Hematopoietic multipotent progenitor cell treated with erythropoietin and hydrocortisone succinate and interleukin-3 and kit ligand, for 6 days (in vitro differentiated cells): ENCODE measurements around the gene AP5Z1.
A peak's percentile ranks its signal among the peaks of the same experiment; 100 is the strongest.

ENCODE experiments used
- DNase-seq: peaks from one replicate; pipeline ENCODE4 v3.0.0-alpha.2; 2015

AP5Z1 gene

GRCh38 chr7:4775250-4775847 is at the start of gene AP5Z1:
Gene AP5Z1 (plus strand): TSS chr7:4775623. CDS start chr7:4775716, 93 bp downstream.
- DNase-seq = peak; percentile 98

- no peak for DNase-seq
Observed at GRCh38 chr7:4725850-4726450, 49.5 kb upstream of the AP5Z1 start.

- DNase-seq = peak; percentile 25
Observed at GRCh38 chr7:4726566-4726965, 48.9 kb upstream of the AP5Z1 start.

DNA sequence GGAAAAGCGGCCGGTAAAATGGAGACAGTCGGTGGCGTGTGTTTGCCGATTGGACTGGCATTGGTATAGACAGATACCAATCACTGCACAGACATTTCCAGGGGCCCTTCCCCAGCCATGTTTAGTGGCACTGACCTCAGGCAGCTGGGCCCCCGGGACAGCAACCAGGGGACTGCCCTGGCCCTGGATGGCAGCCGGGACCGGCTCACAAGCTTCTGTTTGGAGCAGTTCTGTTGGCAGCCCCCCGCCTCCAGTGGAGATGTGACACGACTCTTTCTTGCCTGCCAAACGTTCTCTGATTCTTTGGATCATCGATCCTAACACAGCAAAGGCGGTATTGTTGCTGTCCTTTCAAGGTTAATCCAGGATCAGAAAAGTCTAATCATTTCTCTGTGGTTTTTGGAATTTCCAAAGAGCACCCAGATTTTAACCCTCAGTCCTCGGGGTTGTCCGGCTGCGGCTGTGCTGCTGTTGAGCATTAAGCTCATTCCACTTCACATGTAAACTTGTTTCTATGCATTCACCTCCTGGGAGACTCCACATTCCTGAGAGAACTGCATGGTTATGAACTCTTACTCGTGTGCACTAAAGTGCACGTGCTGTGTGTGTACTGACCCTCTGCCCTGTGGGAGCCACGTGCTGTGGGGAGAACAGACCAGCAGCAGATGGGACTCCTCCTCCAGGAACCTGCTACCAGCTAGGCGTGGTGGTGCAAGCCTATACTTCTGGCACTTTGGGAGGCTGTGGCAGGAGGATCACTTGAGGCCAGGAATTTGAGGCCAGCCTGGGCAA is 47.3 kb upstream of the AP5Z1 start:
- no peak for DNase-seq

GRCh38 chr7:4729266-4729665 is 46.2 kb upstream of the AP5Z1 start:
- DNase-seq = no peak

DNA sequence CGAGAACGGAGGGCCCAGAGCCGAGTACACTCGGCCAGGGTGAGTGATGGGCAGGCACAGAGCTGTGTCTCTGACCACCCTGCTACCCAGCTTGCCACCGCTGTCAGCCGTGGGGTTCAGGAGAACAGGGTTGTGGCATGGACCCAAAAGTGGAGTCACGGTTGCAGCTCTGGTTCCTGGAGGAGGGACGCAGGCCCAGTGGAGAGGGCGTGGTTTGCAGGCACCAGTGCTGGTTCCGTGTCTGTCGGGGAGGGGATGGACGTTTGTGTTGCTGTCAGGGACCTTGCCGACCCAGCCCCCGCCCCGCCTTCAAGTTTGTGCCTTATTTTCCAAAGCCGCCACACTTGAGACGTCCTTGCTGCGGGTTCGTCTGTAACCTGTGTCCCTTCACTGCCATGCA is 45.1 kb upstream of the AP5Z1 start:
- no peak for DNase-seq

- no peak for DNase-seq
Observed at GRCh38 chr7:4730971-4731370, 44.5 kb upstream of the AP5Z1 start.

DNA sequence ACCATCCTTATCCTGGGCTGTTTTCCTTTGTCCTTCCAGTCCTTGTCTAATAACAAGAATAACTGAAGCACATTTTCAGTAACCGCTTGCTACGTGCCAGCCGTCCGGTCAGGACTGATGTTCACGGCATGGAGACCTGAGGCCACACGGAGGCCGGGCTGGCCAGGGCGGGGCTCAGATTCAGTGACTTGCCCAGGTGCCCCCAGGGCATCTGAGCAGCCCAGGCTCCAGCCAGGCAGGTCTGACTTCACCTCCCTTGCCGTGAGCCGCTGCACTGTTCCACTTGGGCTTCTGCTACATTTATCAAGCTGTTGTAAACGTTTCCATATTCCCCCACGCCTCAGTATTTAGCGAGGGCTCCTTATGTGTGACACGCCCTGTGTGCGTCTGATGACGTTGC is 43.6 kb upstream of the AP5Z1 start:
- DNase-seq = no peak

- DNase-seq = no peak
Observed at GRCh38 chr7:4733936-4734528, 41.4 kb upstream of the AP5Z1 start.

DNA sequence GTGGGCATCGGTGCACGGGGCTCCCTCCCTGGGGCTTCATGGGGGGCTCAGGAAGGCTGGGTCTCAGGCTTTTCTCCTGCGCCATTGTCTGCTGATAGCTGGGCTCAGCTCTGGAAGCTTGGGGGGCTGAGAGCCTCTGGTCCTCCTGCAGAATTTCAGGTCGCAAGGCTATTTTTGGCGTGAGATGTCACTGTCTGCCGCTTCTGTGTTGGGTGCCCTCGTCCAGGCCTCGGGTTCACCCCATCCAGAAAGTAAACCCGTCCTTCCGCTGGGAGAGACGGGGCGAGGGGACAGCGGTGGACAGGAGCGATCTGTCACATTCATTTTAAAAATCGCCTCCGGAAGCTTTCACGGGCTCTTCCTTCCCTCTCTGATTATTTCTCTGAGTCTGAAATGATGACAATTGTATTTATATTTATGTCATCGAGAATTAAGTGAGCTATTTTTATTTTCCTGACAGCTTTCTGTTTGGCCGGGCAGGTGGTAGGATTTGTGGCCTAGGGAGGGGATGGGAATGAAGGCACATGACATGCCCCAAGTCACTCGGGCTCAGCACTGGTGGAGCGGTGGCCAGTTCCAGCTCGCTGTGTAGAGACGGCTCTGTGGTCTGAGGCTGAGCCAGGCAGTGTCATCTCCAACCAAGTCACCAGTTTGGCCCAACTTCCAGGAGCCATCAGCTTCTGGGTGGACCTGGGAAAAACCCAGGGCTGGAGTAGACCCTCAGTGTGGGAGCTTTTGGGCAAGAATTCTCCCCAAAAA is 40.7 kb upstream of the AP5Z1 start:
- no peak for DNase-seq

GRCh38 chr7:4737300-4737699 is 38.1 kb upstream of the AP5Z1 start:
- no peak for DNase-seq

DNA sequence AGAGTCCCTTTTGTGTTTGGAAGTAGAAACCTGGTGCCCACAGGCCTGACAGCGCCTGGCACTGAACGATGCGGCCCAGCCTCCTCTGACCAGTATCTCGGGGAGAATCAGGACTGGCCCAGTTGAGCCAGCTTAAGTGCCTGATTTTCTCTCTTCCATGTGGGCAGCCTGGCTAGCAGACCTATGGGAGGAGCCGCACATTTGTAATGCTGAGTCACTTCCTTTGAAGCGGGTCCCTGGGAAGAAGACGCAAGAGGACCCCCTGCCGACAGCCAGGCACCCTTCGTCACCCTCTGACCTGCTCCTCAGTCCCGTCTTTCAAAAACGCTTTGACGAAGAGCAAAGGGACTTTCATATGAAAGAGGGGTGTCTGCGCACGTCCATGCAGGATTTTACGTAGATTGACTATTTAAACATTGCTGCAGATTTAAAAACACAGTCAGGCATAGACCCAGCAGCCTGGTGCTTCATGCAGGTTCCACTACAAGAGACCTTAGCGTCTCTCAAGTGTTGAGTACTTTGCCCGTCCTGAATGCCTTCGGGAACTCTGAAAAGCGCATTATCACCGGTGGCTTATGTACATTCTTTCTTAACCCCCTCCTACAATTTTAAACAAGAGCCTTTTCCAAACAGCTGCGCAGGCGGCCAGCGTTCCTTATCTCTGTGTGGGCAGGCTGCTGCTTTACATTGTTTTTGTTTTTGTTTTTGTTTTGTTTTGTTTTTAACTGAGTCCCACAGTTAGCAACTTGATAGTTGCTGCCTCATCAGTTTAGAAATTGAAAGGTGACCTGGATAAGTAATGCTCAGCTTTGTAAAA is 36.5 kb upstream of the AP5Z1 start:
- DNase-seq = peak; percentile 74

DNA sequence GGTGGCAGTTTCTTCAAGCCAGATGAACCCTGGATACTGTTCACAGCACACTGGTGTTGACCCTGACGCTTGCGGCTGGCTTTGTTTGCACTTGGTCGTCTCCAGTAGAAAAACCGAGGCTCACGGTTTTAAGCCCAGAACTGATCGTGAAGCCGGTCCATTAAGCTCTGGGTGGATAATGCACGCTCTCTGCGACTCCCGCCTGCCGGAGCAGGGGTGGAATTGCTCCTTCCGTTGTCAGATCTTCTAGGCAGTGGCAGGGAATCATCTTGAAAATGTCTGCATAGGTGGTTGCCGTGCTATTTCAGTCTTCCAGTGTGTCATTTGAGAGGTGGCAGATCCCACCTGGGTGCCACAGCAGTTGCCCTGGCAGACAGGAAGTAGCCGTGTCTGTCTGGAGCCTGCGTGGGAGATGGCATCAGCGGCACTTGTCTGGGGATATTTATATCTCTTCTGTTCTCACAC is 35.9 kb upstream of the AP5Z1 start:
- no peak for DNase-seq

DNA sequence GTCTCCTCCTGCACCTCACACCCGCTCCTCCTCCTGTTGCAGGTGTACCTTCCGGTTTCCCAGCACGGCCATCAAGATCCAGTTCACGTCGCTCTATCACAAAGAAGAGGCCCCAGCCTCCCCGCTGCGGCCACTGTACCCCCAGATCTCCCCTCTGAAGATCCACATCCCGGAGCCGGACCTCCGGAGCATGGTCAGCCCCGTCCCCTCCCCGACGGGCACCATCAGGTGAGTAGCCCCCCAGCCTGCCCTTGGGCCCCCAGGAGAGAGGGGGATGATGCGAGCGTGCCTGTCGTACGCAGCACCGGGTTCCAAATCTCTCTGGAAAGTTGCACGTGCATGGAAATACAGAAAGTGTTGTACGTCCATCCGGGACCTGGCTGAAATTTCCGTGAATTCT is 34.6 kb upstream of the AP5Z1 start:
- DNase-seq = no peak

GRCh38 chr7:4742051-4742573 is 33.3 kb upstream of the AP5Z1 start:
- no peak for DNase-seq

DNA sequence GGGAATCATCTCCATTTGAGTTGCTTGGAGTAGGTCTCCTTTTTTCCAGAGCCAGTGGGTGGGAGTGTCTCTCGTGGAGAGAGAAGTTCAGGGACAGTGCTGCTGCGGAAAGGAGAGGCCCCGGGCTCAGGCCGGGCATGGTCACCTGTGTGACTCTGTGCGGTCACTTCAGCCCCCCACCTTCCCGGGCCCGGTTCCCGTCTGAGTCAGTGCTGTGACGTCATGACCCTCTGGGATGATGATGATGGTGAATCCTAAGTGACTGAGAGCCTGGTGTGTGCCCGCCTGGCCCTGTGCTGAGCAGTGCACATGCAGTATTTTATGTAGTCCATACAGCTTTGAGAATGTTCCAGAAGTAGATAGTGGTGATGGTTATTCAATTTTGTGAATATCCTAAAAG is 32.6 kb upstream of the AP5Z1 start:
- DNase-seq = no peak

- peak; percentile 95 for DNase-seq
Observed at GRCh38 chr7:4744391-4745264, 30.8 kb upstream of the AP5Z1 start.

DNA sequence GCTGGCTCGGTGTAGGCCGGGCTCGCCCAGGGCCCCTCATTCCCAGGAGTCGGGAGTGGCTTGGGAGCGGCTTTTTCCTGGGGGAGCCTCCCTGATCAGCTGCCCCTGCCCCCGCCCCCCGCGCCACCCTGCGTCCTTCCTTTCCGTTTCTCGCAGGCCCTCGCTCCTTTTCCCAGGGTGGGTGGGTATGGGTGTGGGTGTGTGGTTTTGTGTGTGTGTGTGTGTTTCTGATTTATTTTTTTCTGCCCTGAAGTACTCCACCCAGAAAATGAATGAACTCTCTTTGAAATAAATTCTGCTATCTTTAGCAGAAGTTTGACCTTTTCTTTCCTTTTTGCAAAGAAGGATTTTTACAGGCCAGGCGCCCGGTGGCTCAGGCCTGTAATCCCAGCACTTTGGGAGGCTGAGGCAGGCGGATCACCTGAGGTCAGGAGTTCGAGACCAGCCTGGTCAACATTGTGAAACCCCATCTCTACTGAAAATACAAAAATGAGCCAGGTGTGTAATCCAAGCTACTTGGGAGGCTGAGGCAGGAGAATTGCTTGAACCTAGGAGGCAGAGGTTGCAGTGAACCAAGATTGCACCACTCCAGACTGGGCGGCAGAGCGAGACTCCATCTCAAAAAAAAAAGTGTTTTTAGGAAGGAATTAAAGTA is 30.0 kb upstream of the AP5Z1 start:
- peak; percentile 70 for DNase-seq

DNA sequence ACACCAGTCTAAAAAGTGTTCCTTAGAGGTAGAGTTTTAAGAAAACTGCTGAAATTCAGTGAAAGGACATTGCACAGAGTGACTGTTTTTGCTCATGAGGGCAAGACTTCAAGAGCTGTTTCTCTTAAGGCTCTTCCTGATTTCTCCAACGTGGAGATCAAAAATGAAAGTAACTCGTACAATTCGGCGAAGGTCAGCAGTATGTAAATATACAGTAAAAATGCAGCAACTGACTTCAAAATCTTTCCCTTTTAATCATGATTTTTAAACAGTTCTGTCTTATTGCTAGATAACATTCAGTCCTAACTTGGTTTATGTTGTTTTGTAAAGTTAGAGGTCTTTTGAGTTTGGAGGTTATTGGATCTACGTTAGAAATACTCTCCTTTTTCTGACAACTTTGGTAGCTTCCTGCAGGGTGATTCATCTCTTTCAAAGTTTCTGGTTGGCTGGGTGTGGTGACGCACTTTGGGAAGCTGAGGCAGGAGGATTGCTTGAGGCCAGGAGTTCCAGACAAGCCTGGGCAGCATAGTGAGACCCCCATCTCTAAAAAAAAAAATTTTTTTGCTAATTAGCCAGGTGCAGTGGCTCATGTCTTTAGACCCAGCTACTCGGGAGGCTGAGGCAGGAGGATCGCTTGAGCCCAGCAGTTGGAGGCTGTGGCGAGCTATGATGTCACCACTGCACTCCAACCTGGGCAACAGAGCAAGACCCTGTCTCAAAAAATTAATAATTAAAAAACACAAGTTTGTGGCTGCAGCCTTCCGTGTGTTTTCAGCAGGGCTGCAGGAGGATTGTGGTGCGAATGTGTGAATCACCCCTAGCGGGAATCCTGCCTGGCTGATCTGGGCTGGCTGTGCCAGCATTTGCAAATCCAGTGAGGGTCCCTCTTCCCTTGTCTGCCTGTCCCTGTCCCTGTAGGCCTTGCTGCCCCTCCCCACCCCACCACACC is 29.2 kb upstream of the AP5Z1 start:
- peak; percentile 52 for DNase-seq
